HuH-7 (cell line): Measurements from ENCODE around the gene SLK.

Source experiments
- DNase-seq: peaks from one replicate; pipeline ENCODE4 v3.0.0; 2011; ENCODE audit warnings: low spot score

SLK gene

DNA sequence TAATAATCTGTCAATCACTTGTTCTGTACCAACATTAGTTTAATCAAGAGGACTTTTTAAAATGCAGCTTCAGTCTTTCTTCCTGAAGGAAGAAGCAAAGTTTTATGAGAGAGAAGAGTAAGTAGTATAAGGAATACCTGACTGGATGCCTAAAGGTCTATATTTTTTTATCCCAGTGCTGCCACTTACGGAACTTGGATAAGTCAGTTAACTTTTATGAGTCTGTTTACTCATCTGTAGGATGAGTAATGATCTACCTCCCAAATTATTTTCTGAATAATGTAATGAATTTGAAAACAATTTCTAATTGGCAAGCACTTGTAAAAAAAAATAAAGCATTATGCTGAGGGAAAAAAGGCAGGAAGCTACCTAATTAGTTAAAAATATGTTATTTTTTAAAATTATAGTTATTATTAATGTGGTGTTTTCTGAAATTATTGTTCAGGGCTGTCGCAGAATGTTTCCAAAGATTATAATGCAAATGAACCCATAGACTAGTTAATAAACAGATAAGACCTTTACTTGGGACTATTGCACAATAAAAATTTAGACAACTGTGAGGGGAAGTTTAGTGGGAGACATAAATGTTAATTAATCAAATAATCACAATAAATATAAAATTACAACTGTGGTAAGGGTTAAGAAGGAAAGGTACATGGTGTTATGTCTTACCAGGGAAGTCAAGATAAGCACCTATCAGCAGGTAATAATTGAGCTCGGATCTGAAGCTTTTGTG is 24.6 kb downstream of the SLK start:
- no peak for DNase-seq

DNA sequence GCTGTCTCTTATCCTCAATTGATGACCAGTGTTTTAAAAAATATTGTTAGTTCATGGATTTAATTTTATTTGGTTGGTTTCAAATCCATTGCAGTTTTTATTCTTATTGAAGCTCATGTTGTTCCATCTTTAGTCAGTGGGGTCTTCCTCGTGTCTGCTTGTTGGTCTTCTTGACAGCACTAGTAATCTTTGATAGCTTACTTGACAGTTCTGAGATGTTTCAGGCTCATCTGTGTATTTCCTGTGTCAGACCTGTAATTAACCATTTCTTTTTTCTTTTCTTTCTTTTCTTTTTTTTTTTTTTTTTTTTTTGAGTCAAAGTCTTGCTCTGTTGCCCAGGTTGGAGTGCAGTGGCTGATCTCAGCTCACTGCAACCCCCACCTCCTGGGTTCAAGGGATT is 28.2 kb downstream of the SLK start:
- no peak for DNase-seq

- no peak for DNase-seq
Measured at GRCh38 chr10:103998805-103999204, 31.9 kb downstream of the SLK start.

- no peak for DNase-seq
Measured at GRCh38 chr10:104002911-104003310, 36.0 kb downstream of the SLK start.

- DNase-seq, result no peak
Measured at GRCh38 chr10:104005172-104005863, 38.4 kb downstream of the SLK start.

- DNase-seq, result no peak
Measured at GRCh38 chr10:104011904-104012303, 45.0 kb downstream of the SLK start.

- no peak for DNase-seq
Measured at GRCh38 chr10:104013489-104013888, 46.5 kb downstream of the SLK start.

DNA sequence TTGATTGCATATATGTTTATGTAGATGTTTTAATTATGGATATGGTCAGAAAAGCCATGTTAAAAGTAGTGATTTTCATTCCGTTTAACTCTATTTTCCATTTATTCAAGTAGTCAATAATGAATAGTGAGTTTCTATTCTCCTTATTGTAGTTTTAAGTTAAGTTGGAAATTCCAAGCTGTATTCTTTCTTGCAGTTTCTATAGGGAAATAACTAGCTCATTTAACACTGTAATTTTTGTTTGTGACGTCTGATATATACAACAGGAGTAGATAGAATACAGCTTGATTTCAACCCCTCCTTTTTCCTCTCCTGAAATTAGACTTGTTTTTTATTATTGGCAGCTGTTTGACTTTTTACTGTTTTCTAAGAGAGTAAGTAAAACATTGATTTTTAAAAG is 47.2 kb downstream of the SLK start:
- DNase-seq, result no peak

DNA sequence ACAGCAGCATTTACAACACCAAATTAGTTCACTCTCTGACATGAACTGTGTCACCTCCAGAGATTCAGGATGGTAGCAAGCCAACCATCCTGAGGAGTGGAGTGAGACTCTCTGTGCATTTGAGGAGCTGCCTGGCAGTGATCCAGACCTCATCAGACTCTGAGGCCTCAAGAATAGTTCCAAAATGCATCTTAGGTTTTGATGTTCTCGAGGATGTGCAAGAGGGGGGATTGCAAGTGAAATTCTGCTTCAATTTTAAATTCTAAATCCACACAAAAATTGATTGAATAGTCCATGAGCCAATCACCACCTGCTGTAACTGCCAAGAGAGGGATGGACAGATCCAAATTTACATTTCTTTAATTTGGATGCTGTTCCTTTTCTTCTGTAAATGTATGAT is 49.7 kb downstream of the SLK start:
- no peak for DNase-seq

- DNase-seq, result no peak
Measured at GRCh38 chr10:104018471-104018870, 51.5 kb downstream of the SLK start.

DNA sequence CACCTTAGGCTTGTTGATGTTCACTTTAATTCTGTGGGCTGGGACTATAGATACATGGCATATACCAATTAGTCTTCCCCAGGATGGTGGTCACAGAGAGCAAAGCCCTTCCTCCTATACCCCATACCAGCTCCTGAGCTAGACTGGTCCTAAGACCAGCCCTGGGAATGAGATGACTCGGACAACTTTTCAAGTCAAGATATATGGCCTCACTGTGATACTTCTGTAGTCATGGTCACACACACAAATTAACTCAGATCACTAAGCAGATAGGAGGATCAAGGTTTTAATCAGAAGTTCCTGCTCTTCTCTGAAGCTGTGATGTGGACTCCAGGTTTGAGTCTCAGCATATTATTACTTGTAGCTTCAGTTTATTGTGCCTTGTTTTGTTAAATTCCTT is 53.1 kb downstream of the SLK start:
- DNase-seq, result no peak

- no peak for DNase-seq
Measured at GRCh38 chr10:104021246-104021645, 54.3 kb downstream of the SLK start.

GRCh38 chr10:104022026-104022425 is 55.1 kb downstream of the SLK start:
- no peak for DNase-seq

DNA sequence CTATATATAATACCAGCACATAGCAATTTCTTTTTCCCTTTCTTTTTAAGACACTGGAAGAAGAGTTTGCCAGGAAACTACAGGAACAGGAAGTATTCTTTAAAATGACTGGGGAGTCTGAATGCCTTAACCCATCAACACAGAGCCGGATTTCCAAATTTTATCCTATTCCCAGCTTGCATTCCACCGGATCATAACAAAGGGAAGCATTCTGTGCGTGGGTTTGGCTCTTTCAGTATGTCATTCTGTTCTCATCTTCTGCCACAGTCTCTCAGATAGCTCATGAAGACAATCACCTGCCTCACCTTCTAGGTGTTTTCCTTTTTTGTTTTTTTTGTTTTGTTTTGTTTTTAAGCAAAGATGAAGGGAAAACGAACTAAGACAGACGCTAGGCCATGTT is 58.6 kb downstream of the SLK start:
- DNase-seq, result no peak

- DNase-seq, result no peak
Measured at GRCh38 chr10:104026762-104027161, 59.8 kb downstream of the SLK start.

- peak; percentile 43 for DNase-seq
Measured at GRCh38 chr10:104028146-104028545, 61.2 kb downstream of the SLK start.

- DNase-seq, result no peak
Measured at GRCh38 chr10:104028823-104029520, 62.0 kb downstream of the SLK start.

DNA sequence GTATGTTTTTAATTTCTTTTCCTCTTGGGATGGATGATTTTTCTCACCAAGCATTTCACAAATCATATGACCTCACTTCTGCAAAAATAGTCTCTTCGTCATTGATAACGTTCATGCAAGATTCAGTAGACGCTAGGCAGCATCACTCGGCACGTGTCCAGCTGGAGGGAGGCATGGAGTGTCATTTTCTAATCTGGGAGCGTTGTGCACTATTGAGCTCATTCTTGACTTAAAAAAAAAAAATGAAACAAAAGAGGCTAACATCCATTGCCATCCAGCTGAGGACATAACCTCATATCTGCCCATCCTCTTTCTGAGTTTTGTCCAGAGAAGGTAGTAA is 62.6 kb downstream of the SLK start:
- no peak for DNase-seq

GRCh38 chr10:104031631-104032030 is 64.7 kb downstream of the SLK start:
- no peak for DNase-seq

DNA sequence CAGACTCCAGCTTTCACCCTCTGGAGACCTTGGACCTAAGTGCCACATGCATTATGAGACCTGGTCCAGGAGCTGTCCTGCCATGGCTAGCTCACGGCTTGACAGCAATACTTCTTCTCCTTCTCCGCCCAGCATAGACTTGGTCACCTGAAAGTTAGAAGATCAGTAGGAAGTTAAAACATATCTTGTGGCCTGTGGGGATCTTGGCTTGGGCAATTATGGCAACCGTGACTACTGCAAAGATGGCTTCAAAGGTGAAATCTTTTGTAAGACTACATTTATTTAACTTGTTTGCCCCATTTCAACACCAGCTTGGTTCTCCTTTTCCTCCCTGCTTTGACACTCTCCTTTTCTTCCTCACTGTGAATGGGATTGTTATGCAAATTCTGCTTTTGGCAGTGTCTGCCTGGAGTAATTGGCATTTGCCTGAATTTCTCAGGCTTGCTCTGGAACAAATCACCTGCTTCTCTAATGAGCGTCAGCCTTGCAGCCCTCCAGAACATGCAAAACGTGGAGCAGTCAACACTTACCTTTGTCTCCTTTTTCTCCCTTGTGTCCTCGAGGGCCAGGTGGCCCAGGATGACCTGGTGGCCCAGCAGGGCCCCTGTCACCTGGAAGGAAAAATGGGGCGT is 65.3 kb downstream of the SLK start:
- DNase-seq, result no peak

DNA sequence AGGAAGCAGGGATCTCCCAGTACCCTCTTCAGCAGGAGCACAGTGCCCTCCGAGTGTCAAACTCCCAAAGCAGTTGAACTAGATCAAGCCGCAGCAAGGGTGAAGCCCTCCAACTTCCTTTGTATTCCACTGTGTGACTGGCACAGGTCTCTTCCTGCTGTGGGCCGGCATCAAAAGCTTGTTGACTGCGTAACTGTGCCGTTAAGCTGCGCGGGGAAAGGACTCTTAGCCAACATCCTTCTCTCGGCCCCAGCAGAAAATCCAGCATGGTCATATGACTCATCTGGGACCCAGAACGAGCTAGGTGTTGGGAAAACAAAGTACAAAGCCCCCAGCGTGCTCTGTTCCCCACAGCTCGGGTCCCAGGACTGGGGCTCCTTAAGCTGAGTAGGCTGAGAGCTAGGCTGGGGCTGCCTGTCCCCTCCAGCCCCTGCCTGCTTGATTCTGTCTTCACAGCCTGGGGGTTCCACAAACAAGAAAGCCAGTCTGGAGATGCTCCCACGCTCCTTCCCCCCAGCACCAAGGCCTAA is 66.5 kb downstream of the SLK start:
- no peak for DNase-seq

DNA sequence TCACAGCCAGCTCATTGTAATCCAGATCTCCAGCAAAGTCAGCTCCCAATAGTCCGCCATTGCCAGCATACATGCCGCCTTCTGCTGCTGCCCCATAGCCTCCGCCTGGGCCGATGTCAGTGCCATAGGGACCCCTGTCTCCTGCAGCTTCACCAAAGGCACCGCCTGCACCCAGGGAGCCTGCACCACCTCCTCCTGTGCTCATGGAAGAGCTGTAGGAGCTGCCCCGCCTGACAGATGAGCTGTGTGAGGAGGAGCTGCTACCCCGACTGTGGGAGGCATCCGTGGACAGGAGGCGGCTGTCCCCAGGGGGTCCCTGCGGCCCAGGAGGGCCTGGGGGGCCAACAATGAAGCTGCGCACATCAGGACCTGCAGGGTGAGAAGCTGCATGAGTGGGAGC is 67.0 kb downstream of the SLK start:
- no peak for DNase-seq
